Transverse colon (tissue), 4 donors: Measurements from ENCODE around the gene GCN1. TPM values are rescaled to one million over a fixed set of nuclear protein-coding genes. Genes with fewer than 3 reads are reported as not detected.

Source experiments
- DNase-seq: peaks from one replicate; pipeline ENCODE4 v3.0.0-alpha.2; 2019
- H3K27ac ChIP-seq, 4 donors: fragments of 200-600 bp; sonication (generic); 2 replicates each; pipeline ENCODE4 v1.5.1; 2016 to 2018; ENCODE audit warnings: inconsistent platforms in 4 of 4
- H3K27me3 ChIP-seq: fragments of 200-600 bp; sonication (generic); 2 replicates; pipeline ENCODE4 v1.5.1; 2017; ENCODE audit warnings: inconsistent platforms
- H3K36me3 ChIP-seq, 4 donors: fragments of 200-600 bp; sonication (generic); 2 replicates each; pipeline ENCODE4 v1.5.1; 2017 to 2019; ENCODE audit warnings: inconsistent platforms in 4 of 4
- H3K4me1 ChIP-seq, 4 donors: fragments of 200-600 bp; sonication (generic); 2 replicates each; pipeline ENCODE4 v1.5.1; 2017 to 2020; ENCODE audit warnings: inconsistent platforms in 4 of 4
- H3K4me3 ChIP-seq, 4 donors: fragments of 200-600 bp; sonication (generic); 1 replicate in 1 of 4; 2 replicates in 3 of 4; pipeline versions ENCODE4 v1.5.1 to v1.6.1; 2017 to 2019; ENCODE audit warnings: inconsistent platforms in 4 of 4
- H3K9me3 ChIP-seq, 2 donors: fragments of 200-600 bp; sonication (generic); 2 replicates each; pipeline ENCODE4 v1.5.1; 2017 to 2019; ENCODE audit warnings: inconsistent platforms in 2 of 2
- EP300 ChIP-seq: sonication (generic); formaldehyde crosslinking; IDR thresholded peaks from one replicate; pipeline ENCODE4 v1.6.1; 2017; ENCODE audit warnings: antibody characterized with exemption, low read depth
- POLR2A ChIP-seq: fragments of 450-650 bp; IDR thresholded peaks from one replicate; pipeline ENCODE4 v1.6.1; 2016; ENCODE audit warnings: antibody characterized with exemption, mild to moderate bottlenecking, moderate library complexity
- POLR2AphosphoS5 ChIP-seq, 3 donors: sonication (generic); formaldehyde crosslinking; IDR thresholded peaks; one replicate each; pipeline ENCODE4 v1.6.1; 2016; ENCODE audit warnings: antibody characterized with exemption in 3 of 3
- WGBS, 2 donors: methylation state at CpG; one replicate each; pipeline ENCODE4 v1.1.5; 2018; ENCODE audit warnings: low coverage in 1 of 2; 5-methylcytosine and 5-hydroxymethylcytosine counted together
- in situ Hi-C, 4 donors: fragments of 200-750 bp; cut with MboI; loops; one replicate each; pipeline versions ENCODE4 v1.15.0 to v1.15.1; 2017; ENCODE audit warnings: low sequenced_read_pairs in 3 of 4, low pct_ligation_motif_present in 1 of 4, low pct_unique_long_range_greater_than_20kb in 1 of 4
- intact Hi-C: fragments of 100-400 bp; cut with DNase I; formaldehyde crosslinking; loops from one replicate; pipeline ENCODE4 v1.15.1; 2023; ENCODE audit warnings: low total_unique reads
- total RNA-seq, 4 donors: library from RNA; depleted of rRNA; stranded (reverse); fragments of >200 nt; gene quantifications; one replicate each; pipeline ENCODE4 v1.1.0, GENCODE V29; 2016
- TF ChIP-seq, protein P1 (sequence below), 5 experiments: fragments of 200-600 bp in 3 of 5; fragments of 450-650 bp in 2 of 5; sonication (generic) in 3 of 5; IDR thresholded peaks; 1 replicate in 2 of 5; 2 replicates in 3 of 5; pipeline ENCODE4 v1.5.1; 2016 to 2017; ENCODE audit warnings: antibody characterized with exemption in 5 of 5, inconsistent platforms in 3 of 5, mild to moderate bottlenecking in 2 of 5, moderate library complexity in 1 of 5

Gene GCN1
- total RNA-seq, 4 donors from 2014 or later, result 70.0 to 141 (median 107) TPM

DNA sequence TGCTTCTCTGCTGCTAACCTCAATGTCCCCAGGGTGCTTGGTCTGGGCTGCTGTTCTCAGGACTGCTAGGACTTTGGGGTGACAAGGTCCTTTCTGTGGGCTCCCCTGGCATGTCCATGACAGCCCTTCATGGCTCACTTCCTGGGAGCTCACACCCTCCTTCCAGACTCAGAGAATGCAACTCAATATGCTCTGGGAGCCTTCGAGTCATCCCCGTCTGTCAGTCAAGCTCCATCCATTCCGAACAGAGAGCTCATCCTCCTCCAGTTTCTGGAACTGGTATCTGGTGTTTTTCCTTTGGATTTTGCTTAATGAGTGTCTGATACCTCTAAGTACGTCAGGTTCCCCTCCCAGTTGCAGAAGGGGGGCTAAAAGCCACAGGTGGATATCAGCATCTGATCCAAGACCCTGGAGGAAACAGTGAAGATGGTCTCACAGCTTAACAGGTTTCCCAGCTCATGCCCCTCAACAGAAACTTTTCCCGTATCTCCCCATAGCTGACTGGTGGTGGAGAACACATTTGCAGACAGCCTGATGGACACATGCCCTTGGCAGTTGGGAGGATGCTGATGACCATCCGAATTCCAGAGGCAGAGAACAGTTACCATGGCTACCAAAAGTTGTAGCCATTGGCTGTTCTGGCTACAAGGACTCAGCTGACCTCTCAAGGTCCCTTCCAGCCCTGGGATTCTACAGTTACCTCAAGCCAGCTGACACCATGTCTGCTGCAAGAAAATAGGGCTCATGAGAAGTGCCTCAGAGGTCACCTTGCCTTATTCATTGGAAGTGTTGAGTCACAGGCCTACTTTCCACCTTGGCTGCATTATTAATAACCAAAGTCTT is 68.5 kb downstream of the GCN1 start:
- peaks cover 0 to 35% (median 19%) of the 10 kb centered on the region in 4 donors for H3K36me3 ChIP-seq

DNA sequence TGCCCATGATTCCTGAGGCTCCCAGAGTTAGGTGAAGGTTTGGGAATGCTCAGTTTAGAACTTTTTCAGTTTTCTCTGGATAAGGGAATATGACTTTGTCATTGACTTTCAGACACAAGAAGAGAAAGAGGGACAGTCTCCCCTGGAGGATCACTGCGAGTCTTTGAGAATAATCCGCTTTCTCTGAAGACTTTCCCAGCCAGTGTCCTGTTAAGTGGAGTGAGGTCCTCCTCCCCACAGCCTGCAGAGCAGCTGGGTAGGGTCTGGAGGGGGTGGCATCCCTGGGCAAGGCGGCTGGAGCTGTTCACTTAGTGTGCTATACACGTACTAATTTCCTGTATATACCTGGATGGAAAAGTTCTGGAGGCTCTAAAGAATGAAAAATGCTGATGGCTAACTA is 69.5 kb downstream of the GCN1 start:
- no peaks in the 10 kb centered on the region for H3K9me3 ChIP-seq

More for the DNA sequence above, 68.5 kb downstream of the GCN1 start:
- 86 to 100% methylated on average over 1 to 6 of the region's 6 CpGs for WGBS, 2 donors
- peak overlapping the region in 2 of 4 donors; percentile 10 to 28 for H3K27ac ChIP-seq
- H3K4me3 ChIP-seq, result no peak overlapping the region
- in situ Hi-C loops (no loop called here), intact Hi-C loops (no loop called here)
- DNase-seq, result no peak
- H3K9me3 ChIP-seq, result no peaks in the 10 kb centered on the region
- no peaks in the 10 kb centered on the region for H3K4me1 ChIP-seq
- TF ChIP-seq, protein P1, sequence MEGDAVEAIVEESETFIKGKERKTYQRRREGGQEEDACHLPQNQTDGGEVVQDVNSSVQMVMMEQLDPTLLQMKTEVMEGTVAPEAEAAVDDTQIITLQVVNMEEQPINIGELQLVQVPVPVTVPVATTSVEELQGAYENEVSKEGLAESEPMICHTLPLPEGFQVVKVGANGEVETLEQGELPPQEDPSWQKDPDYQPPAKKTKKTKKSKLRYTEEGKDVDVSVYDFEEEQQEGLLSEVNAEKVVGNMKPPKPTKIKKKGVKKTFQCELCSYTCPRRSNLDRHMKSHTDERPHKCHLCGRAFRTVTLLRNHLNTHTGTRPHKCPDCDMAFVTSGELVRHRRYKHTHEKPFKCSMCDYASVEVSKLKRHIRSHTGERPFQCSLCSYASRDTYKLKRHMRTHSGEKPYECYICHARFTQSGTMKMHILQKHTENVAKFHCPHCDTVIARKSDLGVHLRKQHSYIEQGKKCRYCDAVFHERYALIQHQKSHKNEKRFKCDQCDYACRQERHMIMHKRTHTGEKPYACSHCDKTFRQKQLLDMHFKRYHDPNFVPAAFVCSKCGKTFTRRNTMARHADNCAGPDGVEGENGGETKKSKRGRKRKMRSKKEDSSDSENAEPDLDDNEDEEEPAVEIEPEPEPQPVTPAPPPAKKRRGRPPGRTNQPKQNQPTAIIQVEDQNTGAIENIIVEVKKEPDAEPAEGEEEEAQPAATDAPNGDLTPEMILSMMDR (IDR thresholded peaks at IDR 0.05), result no peak
- no peak for TF ChIP-seq POLR2AphosphoS5 (IDR thresholded peaks at IDR 0.05)
- no peak for TF ChIP-seq POLR2A
- TF ChIP-seq EP300, result no peak
- no peaks in the 10 kb centered on the region for H3K27me3 ChIP-seq

DNA sequence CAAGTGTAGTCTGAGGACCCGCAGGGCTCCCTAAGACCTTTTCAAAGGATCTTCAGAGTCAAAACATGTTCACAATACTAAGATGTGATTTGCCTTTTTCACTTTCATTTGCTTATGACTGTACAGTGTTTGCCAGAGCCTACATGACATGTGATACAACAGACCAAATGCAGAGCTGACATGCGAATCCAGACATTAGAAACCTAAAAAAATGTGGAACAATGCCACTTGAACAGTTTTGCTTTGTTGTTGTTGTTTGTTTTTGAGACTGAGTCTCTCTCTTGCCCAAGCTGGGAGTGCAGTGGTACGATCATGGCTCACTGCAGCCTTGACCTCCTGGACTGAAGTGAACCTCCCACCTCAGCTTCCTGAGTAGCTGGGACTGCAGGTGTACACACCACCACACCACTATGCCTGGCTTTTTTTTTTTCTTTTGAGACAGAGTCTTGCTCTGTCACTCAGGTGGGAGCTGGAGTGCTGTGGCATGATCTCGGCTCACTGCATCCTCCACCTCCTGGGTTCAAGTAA is 72.7 kb downstream of the GCN1 start:
- intact Hi-C loops, result no loop called here
- in situ Hi-C loops, result no loop called here
- Histone ChIP-seq H3K27ac (no peak overlapping the region), H3K4me1 (peaks cover 15 to 25% (median 17%) of the 10 kb centered on the region in 4 donors), H3K36me3 (peaks cover 0 to under 1% (median 0%) of the 10 kb centered on the region in 4 donors), H3K27me3 (no peaks in the 10 kb centered on the region), H3K4me3 (no peak overlapping the region), H3K9me3 (no peaks in the 10 kb centered on the region)
- no peak for DNase-seq
- TF ChIP-seq, protein P1 (IDR thresholded peaks at IDR 0.05), result no peak
- TF ChIP-seq POLR2AphosphoS5 (IDR thresholded peaks at IDR 0.05) (no peak), EP300 (no peak), POLR2A (no peak)
- 60% methylated on average over 4 of the region's 4 CpGs; no CpG with 5 or more reads in 1 of the 2 donors for WGBS, 2 donors

More for the DNA sequence above, 69.5 kb downstream of the GCN1 start:
- in situ Hi-C loops (no loop called here), intact Hi-C loops (no loop called here)
- 88 to 94% methylated on average over 3 to 4 of the region's 4 CpGs for WGBS, 2 donors
- no peak overlapping the region for H3K27ac ChIP-seq
- no peaks in the 10 kb centered on the region for H3K27me3 ChIP-seq
- no peak overlapping the region for H3K4me3 ChIP-seq
- peaks cover 0 to 29% (median 16%) of the 10 kb centered on the region in 4 donors for H3K36me3 ChIP-seq
- TF ChIP-seq POLR2A, result no peak
- TF ChIP-seq, protein P1 (IDR thresholded peaks at IDR 0.05), result no peak
- TF ChIP-seq EP300, result no peak
- no peak for TF ChIP-seq POLR2AphosphoS5 (IDR thresholded peaks at IDR 0.05)
- H3K4me1 ChIP-seq, result peaks cover 0 to 2% (median under 1%) of the 10 kb centered on the region in 4 donors
- no peak for DNase-seq

DNA sequence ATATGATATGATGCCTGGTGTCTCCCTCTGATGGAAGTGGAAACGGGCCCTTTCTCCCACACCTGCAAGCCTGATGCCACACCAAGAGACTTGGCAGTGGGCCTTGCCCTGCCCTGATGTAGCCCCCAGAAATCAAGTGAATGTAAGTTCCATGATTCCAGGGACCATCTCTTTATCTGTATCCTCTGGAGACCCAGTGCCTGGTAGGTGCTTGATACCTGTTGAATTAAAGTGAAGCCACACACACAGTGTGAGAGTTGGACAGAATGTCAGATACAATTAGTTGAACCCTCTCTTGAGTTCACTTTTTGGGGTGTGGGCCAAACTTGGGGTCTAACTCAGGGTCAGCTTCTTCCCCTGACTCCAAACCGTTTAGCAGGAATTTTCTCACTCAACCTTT is 73.2 kb downstream of the GCN1 start:
- Histone ChIP-seq H3K9me3 (no peaks in the 10 kb centered on the region), H3K36me3 (no peaks in the 10 kb centered on the region), H3K4me1 (peaks cover 15 to 25% (median 17%) of the 10 kb centered on the region in 4 donors), H3K27ac (no peak overlapping the region), H3K4me3 (no peak overlapping the region), H3K27me3 (no peaks in the 10 kb centered on the region)
- TF ChIP-seq POLR2A, result no peak
- TF ChIP-seq EP300, result no peak
- no peak for TF ChIP-seq POLR2AphosphoS5 (IDR thresholded peaks at IDR 0.05)
- TF ChIP-seq, protein P1 (IDR thresholded peaks at IDR 0.05), result no peak
- no peak for DNase-seq
- in situ Hi-C loops (no loop called here), intact Hi-C loops (no loop called here)
- 58 to 61% methylated on average over 2 of the region's 2 CpGs for WGBS, 2 donors
